GM12875 (cell line): ENCODE data around the gene LPP.

Experiments
- H3K4me3 ChIP-seq: one replicate; pipeline ENCODE4 v1.5.1; 2011; ENCODE audit warnings: low read depth, low read length, control low read depth
- TF ChIP-seq, protein P1 (sequence below): IDR thresholded peaks from 2 replicates; pipeline ENCODE4 v1.5.1; 2011; ENCODE audit warnings: low read depth, mild to moderate bottlenecking, control low read depth, inconsistent platforms, low read length, moderate library complexity, borderline replicate concordance; ENCODE audit not compliant: insufficient read depth

LPP gene

DNA sequence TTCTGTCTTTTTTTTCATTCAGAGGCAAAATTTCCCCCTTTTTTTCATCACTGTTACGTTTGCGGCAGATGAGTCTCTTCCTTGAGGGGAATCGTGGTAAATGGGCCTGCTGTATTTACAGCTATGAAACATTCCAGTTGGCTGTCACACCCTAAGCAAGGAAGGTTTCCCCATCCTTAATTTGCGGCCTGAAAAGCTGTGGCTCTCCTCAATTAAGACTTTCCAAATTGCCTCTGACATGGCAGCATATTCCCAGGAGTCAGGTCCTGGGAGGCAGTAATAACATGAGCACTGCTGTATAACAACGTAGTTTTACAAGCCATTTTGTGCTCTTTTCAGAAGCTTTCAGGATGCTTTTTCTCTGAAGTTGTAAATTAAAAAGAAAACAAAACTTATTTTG, 420.9 kb downstream of the LPP start:
- H3K4me3 ChIP-seq = no peak overlapping the region
- TF ChIP-seq, protein P1, sequence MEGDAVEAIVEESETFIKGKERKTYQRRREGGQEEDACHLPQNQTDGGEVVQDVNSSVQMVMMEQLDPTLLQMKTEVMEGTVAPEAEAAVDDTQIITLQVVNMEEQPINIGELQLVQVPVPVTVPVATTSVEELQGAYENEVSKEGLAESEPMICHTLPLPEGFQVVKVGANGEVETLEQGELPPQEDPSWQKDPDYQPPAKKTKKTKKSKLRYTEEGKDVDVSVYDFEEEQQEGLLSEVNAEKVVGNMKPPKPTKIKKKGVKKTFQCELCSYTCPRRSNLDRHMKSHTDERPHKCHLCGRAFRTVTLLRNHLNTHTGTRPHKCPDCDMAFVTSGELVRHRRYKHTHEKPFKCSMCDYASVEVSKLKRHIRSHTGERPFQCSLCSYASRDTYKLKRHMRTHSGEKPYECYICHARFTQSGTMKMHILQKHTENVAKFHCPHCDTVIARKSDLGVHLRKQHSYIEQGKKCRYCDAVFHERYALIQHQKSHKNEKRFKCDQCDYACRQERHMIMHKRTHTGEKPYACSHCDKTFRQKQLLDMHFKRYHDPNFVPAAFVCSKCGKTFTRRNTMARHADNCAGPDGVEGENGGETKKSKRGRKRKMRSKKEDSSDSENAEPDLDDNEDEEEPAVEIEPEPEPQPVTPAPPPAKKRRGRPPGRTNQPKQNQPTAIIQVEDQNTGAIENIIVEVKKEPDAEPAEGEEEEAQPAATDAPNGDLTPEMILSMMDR = no peak

DNA sequence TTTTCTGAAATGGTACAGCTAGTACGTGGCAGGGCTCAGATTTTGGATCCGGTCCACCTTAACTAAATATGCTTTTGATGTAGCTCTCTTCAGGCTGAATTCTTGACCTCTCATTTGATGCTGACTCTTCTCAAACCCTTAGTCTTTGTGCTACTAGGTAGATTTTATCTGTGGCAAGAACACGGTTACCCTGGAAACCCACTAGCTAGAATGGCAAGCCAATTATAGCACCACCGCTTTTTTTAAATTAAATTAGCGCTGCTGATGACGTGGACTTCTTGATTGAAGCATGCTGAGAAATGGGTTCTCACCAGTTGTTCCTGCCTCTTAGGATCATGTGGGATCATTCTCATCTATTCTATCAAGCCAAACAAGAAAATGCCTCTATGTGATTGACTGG, 421.5 kb downstream of the LPP start:
- no peak overlapping the region for H3K4me3 ChIP-seq
- TF ChIP-seq, protein P1 = no peak

DNA sequence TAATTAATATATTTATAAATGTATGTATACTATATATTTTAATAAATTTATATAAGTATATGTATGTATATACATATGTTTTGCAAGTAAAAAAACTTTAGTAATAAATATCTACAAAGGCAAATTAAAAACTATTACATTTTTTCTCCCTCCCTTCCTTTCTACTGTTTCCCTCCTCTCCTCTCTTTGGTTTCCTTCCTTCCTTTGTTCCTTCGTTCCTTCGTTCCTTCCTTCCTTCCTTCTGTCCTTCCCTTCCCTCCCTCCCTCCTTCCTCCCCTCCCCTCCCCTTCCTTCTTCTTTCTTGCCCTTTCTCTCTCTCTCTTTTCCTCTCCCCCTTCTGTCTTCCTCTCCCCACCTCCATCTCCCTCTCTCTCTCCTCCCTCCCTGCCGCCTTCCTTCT, 423.6 kb downstream of the LPP start:
- TF ChIP-seq, protein P1 = no peak
- no peak overlapping the region for H3K4me3 ChIP-seq

DNA sequence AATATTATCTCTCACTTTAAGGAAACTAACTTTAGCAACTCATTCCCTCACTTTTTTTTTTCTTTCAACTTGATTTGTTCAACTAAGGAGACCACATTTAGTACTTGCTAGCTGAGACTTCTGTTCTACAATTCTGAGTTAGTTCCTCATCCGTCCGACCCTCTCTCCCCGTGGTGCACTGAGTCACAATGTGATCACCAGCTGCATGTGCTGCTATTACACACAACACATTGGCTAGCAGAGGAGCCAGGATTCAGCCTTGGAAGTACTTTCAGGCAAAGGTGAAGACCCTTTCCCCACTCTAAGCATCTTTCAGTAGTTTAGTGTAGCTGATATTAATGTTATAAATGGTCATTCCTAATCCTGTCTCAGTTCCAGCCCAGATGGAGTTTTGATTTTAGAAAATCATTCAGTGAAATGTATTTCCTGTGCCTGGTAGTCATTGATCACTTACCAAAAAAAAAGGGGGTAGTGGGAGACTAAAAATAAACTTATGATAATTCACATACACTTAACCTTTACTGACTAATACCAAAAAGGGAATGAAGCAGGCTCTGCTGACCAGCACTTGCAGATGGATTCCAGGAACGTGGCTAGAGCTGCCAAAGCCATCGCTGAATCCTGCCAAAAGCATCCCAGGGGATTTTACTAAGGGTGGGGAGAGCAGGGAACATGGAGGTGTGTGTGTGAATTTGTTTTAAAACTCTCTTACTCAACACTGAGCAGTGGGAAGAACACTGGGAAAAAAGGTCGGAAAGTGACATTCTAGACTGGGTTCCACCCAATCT, 424.8 kb downstream of the LPP start:
- no peak overlapping the region for H3K4me3 ChIP-seq
- TF ChIP-seq, protein P1 = no peak

DNA sequence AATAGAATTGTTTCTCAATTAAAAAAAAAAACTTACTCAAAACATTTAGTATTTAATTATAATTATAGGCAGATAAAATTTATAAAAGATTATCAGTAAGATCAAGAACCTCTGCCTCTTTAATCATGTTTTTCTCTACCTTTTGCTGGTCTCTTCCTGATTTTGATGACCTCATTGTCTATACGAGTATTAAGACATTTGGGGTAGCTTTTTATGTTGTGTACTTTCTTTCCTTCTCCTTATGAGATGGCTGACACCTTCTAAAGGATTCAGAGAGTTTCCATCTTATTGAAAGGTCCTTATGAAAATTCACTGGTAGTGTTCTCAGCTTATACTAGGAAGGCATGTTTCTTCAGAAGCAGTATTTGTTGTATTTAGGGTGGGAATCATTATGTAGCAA, 426.3 kb downstream of the LPP start:
- TF ChIP-seq, protein P1 = no peak
- no peak overlapping the region for H3K4me3 ChIP-seq

DNA sequence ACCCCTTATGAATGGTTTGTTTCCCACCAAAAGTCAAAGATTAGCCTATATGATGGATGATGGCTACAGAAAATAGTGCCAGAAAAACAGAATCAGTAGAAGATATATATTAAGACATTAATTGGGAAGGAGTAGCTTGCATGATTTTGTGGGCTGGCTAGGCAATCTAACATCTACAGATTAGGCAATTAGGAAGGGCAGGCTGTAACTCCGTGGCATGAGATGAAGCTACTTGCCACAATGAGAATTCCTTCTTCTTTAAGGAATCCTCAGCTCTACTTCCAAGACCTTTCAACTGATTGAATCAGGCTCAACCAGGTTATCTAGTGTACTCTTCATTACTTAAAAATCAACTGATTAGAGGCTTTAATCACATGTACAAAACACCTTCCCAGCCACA, 426.7 kb downstream of the LPP start:
- H3K4me3 ChIP-seq = no peak overlapping the region
- TF ChIP-seq, protein P1 = no peak

DNA sequence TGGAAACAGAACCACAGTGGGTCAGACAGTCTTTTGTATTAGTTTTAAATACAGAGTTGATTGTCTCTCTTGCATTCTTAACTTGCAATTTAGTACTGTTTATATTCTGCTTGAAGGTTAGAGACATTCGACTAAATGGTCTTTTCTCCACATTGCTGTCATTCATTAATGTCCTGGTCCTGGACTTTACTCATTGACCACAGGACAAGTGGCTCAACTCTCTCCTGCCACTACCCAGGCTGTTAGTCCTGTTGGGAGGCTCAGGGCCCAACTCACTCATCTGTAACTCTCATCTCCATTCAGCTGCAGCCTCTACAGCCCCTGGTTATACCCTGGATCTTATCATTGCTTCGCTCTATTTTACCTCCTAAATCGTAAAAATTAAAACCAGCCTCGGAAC, 427.4 kb downstream of the LPP start:
- TF ChIP-seq, protein P1 = no peak

More for the DNA sequence above, 427.4 kb downstream of the LPP start:
- H3K4me3 ChIP-seq = no peak overlapping the region
